Hypothalamus (tissue), 51 donors: ENCODE measurements around the gene MPP7.
"Not testable (repeated sequence)": the region's sequence is repeated elsewhere in the genome, so short reads cannot be mapped to it uniquely, and the experiment has no call there.

Experiments
- DNase-seq, 51 donors: peaks; one replicate each; lab custom pipeline; 2025; lab: John Stamatoyannopoulos, UW

MPP7 gene

GRCh38 chr10:28302638-28303488, at the start of gene MPP7:
Gene MPP7, minus strand, starts transcription at chr10:28303064. Its CDS starts 64,460 bp downstream, at chr10:28238604.
- DNase-seq: peak; percentile 47 to 99 (median 93)

GRCh38 chr10:28349892-28350291, 47.0 kb upstream of the MPP7 start:
- DNase-seq: no peak

DNA sequence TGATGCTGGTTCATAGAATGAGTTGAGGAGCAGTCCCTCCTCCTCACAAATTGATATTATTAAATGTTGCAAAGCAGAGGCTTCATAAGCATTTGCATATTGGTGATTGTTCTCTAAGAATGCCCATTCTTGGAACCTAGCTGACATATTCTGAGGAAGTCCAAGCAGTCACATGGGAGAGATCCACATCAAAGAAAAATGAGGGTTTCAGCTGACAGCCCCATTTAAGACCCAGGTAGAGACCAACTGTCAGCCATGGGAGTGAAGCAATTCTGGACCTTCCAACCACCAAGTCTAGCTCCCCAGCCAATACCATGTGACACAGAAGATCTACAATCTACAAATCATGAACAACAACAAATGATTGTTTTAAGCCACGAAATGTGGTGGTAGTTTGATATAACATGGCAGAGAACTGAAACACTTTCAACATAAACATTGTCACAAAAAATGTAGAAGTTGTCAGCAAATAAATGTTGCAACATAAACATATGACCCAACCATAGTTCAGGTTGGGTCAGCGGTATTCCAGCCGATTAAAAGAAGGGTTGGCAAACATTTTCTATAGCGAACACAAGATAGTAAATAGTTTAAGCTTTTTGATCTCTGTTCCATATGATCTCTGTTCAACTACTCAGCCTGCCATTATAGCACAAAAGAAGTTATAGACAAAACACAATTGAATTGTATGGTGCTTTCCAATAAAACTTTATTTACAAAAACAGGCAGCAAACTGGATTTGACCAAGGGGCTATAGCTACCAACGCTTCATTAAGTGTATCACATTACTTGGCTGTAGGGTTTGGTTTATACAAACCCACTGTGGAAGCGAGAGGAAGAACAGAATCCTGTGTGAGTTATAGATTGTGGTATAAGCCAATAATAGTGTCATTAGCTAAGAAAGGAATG, 41.4 kb upstream of the MPP7 start:
- no peak for DNase-seq

GRCh38 chr10:28343252-28343651, 40.4 kb upstream of the MPP7 start:
- no peak for DNase-seq

DNA sequence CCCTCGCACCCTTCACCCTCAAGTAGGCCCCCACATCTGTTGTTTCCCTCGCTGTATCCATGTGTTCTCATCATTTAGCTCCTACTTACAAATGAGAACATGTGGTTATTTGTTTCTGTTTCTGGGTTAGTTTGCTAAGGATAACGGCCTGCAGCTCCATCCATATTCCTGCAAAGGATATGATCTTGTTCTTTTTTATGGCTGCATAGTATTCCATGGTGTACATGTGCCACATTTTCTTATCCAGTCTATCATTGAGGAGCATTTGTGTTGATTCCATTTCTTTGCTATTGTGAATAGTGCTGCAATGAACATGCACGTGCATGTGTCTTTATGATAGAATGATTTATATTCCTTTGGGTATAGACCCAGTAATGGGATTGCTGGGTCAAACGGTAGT, 38.8 kb upstream of the MPP7 start:
- DNase-seq: not testable (repeated sequence)

DNA sequence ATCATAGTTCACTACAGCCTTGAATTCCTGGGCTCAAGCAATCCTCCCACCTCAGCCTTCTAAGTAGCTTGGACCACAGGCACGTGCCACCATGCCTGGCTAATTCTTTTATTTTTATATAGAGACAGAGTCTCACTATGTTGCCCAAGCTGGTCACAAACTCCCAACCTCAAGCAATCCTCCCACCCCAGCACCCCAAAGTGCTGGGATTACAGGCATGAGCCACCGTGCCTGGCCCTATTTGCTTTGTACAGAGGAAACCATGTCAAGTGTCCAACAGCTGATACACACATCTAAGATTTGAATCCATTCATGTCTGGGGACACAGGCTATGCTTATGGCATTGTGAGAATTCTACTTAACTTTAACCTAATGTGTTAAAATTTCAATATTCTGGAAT, 29.9 kb upstream of the MPP7 start:
- no peak for DNase-seq

GRCh38 chr10:28331841-28332240, 29.0 kb upstream of the MPP7 start:
- no peak for DNase-seq

- no peak for DNase-seq
These were observed 28.2 kb upstream of the MPP7 start for GRCh38 chr10:28331066-28331465.

GRCh38 chr10:28328346-28328745, 25.5 kb upstream of the MPP7 start:
- DNase-seq: no peak

GRCh38 chr10:28327491-28327880, 24.6 kb upstream of the MPP7 start:
- DNase-seq: no peak

DNA sequence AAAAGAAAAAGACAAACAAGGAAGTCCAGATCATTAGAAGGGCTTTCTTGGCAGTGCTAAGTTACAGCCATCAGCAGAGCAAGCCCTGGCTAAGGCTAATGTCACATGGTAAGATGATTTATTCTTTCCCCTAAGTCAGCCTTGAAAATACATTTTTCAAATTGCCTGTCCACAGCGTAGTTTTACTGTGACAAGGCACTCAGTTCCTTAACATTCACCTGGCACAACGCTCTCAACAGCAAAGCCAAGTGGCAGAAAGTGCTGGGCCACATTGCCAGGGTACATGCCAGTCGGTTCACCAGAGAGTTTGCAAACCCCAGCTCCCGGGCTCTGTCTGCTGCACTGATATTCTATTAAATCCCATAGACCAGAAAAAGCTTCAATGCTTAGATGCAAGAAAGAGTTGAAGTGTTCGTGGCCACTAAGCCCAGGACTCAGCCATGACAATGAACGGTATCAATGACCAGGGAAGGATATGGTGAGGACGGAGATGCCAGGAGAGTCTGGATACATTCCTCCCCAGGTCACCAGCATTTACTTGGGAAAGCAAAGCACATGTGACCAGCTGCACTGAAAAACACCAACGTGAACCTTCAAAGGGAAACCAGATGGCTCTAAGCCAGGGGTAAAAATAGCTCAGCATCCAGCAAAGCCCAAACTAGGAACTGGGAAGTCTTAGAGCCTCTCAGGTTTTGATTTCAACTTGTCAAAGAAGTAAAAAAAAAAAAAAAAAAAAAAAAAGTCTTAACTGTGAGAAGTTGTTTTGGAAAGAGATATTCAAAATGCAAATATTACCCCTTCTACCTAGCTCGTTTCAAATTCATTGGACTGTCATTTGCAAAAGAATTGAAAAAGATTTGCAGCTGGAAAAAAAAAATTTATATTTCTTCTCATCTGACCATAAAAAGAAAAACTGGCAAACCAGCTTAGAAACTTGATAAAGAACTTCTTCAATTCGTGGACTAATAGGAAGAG, 23.9 kb upstream of the MPP7 start:
- DNase-seq: peak in 4 of 51 donors; percentile 6 to 10 (median 7)

GRCh38 chr10:28320799-28321198, 17.9 kb upstream of the MPP7 start:
- no peak for DNase-seq

GRCh38 chr10:28320090-28320489, 17.2 kb upstream of the MPP7 start:
- no peak for DNase-seq

DNA sequence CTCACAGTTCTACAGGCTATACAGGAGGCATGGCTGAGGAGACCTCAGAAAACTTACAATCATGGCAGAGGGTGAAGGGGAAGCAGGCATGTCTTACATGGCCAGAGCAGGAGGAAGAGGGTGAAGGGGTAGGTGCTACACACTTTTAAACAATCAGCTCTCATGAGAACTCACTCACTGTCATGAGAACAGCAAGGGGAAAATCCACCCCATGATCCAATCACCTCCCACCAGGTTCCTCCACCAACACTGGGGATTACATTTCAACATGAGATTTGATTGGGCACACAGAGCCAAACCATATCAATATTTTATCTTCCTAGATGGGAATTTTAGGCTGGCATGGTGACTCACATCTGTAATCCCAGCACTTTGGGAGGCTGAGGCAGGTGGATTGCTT, 16.2 kb upstream of the MPP7 start:
- DNase-seq: not testable (repeated sequence)

GRCh38 chr10:28318626-28319025, 15.8 kb upstream of the MPP7 start:
- no peak for DNase-seq

DNA sequence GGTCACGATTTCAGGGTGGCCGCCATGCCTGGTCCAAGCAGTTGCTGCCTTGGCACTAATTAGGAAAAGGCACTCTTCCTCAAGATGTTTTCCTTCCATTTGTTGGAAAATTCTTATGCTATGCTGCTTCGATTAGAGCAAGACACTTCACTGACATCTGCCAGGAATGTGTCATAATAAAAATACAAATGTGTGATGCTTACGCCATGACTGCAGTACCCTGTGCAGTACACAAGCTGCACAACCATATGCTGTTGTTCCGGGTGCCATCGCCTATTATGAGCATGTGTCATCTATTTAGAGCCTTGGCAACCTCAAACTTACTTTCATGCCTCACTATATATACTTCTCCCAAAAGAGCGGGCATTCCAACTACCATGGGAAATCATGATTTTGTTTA, 14.9 kb upstream of the MPP7 start:
- DNase-seq: no peak

- no peak for DNase-seq
These were observed 13.8 kb upstream of the MPP7 start for GRCh38 chr10:28316696-28317095.

DNA sequence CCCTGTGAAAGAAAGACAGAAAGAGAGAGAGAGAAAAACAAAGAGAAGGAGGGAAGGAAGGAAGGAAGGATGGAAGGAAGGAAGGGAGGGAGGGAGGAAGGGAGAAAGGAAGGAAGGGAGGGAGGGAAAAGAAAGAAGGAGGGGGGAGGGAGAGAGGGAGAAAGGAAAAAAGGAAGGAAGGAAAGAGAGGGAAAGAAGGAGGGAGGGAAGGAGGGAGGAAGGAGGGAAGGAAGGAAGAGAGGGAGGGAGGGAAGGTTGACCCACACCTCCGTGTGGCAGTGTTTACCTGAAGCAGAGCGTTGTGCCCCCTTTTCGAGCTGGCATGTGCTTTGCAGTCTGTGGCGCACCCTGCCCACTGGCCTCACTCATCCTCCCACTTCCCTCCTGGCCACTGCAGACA, 12.3 kb upstream of the MPP7 start:
- DNase-seq: no peak

GRCh38 chr10:28314211-28314610, 11.3 kb upstream of the MPP7 start:
- DNase-seq: no peak

DNA sequence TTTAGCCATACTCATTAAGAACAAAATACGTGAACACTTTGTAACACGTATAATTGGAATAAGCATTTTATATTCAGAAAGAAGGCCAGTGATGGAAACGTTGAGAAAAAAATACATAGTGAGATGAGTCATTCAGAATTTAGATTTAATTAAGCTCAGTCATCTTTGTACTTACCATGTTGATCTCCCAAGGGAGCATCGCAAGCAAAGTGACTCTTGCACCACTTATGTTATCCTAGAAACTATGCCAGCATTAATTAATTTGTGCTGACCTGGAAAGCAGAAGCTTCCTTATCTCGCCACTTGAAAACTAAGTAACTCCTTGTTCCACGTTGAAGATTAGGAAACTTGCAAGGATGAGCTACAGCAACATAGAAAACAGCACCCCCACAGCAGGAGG, 9.7 kb upstream of the MPP7 start:
- DNase-seq: no peak
